Tibial artery (tissue), 4 donors: Measurements from ENCODE around the gene KCNMB1.

Experiments
- DNase-seq, 2 donors: peaks; one replicate each; pipeline ENCODE4 v3.0.0-alpha.2; 2019
- H3K27ac ChIP-seq, 2 donors: fragments of 200-600 bp; sonication (generic) in 1 of 2; 1 replicate in 1 of 2; 2 replicates in 1 of 2; pipeline ENCODE4 v1.5.1; 2018 to 2019; ENCODE audit warnings: mild to moderate bottlenecking in 1 of 2
- H3K27me3 ChIP-seq, 2 donors: fragments of 200-600 bp; sonication (generic) in 1 of 2; one replicate each; pipeline versions ENCODE4 v1.5.1 to v1.6.0; 2016 to 2019
- H3K36me3 ChIP-seq, 3 donors: fragments of 200-600 bp; sonication (generic) in 2 of 3; one replicate each; pipeline ENCODE4 v1.5.1; 2016 to 2019; ENCODE audit warnings: mild to moderate bottlenecking in 2 of 3
- H3K4me1 ChIP-seq, 4 donors: fragments of 200-600 bp; sonication (generic) in 2 of 4; 1 replicate in 3 of 4; 2 replicates in 1 of 4; pipeline ENCODE4 v1.5.1; 2016 to 2019
- H3K4me3 ChIP-seq, 2 donors: fragments of 200-600 bp; sonication (generic) in 1 of 2; 1 replicate in 1 of 2; 2 replicates in 1 of 2; pipeline ENCODE4 v1.5.1; 2018 to 2019; ENCODE audit warnings: mild to moderate bottlenecking in 2 of 2
- H3K9me3 ChIP-seq, 3 donors: fragments of 200-600 bp; sonication (generic) in 1 of 3; one replicate each; pipeline ENCODE4 v1.5.1; 2016 to 2019
- CTCF ChIP-seq, 2 experiments: fragments of 200-600 bp in 1 of 2; fragments of 450-650 bp in 1 of 2; IDR thresholded peaks; one replicate each; pipeline ENCODE4 v1.5.1; 2017 to 2019; ENCODE audit warnings: antibody characterized with exemption in 2 of 2, mild to moderate bottlenecking in 1 of 2, moderate library complexity in 1 of 2
- intact Hi-C: fragments of 100-400 bp; cut with DNase I; formaldehyde crosslinking; loops from one replicate; pipeline ENCODE4 v1.15.0; 2023; ENCODE audit warnings: low total_unique reads

Gene KCNMB1

GRCh38 chr5:170389550-170389892 is 354 bp upstream of the KCNMB1 start:
- H3K4me3 ChIP-seq, result peak overlapping the region; percentile 64 to 81
- H3K27me3 ChIP-seq, result no peaks in the 10 kb centered on the region
- H3K27ac ChIP-seq, result peak overlapping the region; percentile 90 to 96
- peaks cover 0 to 9% (median 8%) of the 10 kb centered on the region in 3 donors for H3K36me3 ChIP-seq
- intact Hi-C loops, result no loop called here
- peaks cover 0 to 76% (median 27%) of the 10 kb centered on the region in 4 donors for H3K4me1 ChIP-seq
- H3K9me3 ChIP-seq, result no peaks in the 10 kb centered on the region
- TF ChIP-seq CTCF (IDR thresholded peaks at IDR 0.05), result no peak
- DNase-seq, result peak; percentile 45 to 78

GRCh38 chr5:170387775-170388639 is 1.2 kb downstream of the KCNMB1 start:
- H3K4me3 ChIP-seq, result peak overlapping the region; percentile 64 to 81
- no peak for DNase-seq
- H3K36me3 ChIP-seq, result peaks cover 11 to 24% (median 23%) of the 10 kb centered on the region in 3 donors
- peak overlapping the region; percentile 90 to 96 for H3K27ac ChIP-seq
- H3K27me3 ChIP-seq, result no peaks in the 10 kb centered on the region
- intact Hi-C loops, result no loop called here
- peaks cover 0 to 80% (median 31%) of the 10 kb centered on the region in 4 donors for H3K4me1 ChIP-seq
- H3K9me3 ChIP-seq, result no peaks in the 10 kb centered on the region
- TF ChIP-seq CTCF (IDR thresholded peaks at IDR 0.05), result no peak

- Histone ChIP-seq H3K4me1 (peaks cover 0 to 71% (median 30%) of the 10 kb centered on the region in 4 donors), H3K27ac (peak overlapping the region; percentile 90 to 96), H3K9me3 (no peaks in the 10 kb centered on the region), H3K27me3 (no peaks in the 10 kb centered on the region), H3K4me3 (peak overlapping the region; percentile 64 to 81), H3K36me3 (peaks cover 18 to 34% (median 29%) of the 10 kb centered on the region in 3 donors)
- DNase-seq, result no peak
- intact Hi-C loops, result no loop called here
- TF ChIP-seq CTCF (IDR thresholded peaks at IDR 0.05), result no peak
These were observed 2.3 kb downstream of the KCNMB1 start for GRCh38 chr5:170386743-170387395.

GRCh38 chr5:170383227-170383626 is 5.9 kb downstream of the KCNMB1 start:
- no peak for DNase-seq
- no peaks in the 10 kb centered on the region for H3K9me3 ChIP-seq
- no peak overlapping the region for H3K4me3 ChIP-seq
- H3K4me1 ChIP-seq, result peaks cover 0 to 69% (median 18%) of the 10 kb centered on the region in 4 donors
- H3K36me3 ChIP-seq, result peaks cover 41 to 69% (median 58%) of the 10 kb centered on the region in 3 donors
- TF ChIP-seq CTCF (IDR thresholded peaks at IDR 0.05), result no peak
- peak overlapping the region in 1 of 2 donors; percentile 96 for H3K27ac ChIP-seq
- intact Hi-C loops, result no loop called here
- no peaks in the 10 kb centered on the region for H3K27me3 ChIP-seq

- intact Hi-C loops, result no loop called here
- no peak for DNase-seq
- no peak for TF ChIP-seq CTCF (IDR thresholded peaks at IDR 0.05)
These were observed 6.4 kb downstream of the KCNMB1 start for GRCh38 chr5:170382790-170383189.

More at GRCh38 chr5:170382790-170383189, 6.4 kb downstream of the KCNMB1 start:
- Histone ChIP-seq H3K9me3 (no peaks in the 10 kb centered on the region), H3K27me3 (no peaks in the 10 kb centered on the region), H3K4me3 (no peak overlapping the region), H3K27ac (peak overlapping the region in 1 of 2 donors; percentile 96), H3K4me1 (peaks cover 0 to 65% (median 15%) of the 10 kb centered on the region in 4 donors), H3K36me3 (peaks cover 45 to 73% (median 63%) of the 10 kb centered on the region in 3 donors)
